GM12878 (cell line): ENCODE data around the gene PCDHGA1. TPM values are rescaled to one million over a fixed set of nuclear protein-coding genes. Genes with fewer than 3 reads are reported as not detected.

Experiments
- BCLAF1 ChIP-seq: fragments of 450-650 bp; IDR thresholded peaks from 2 replicates; pipeline ENCODE4 v1.6.1; 2017; ENCODE audit warnings: antibody characterized with exemption, mild to moderate bottlenecking, moderate library complexity
- CEBPB ChIP-seq, 2 experiments: fragments of 150-350 bp in 1 of 2; IDR thresholded peaks; 2 replicates each; pipeline ENCODE4 v1.6.1; 2012 to 2014; ENCODE audit warnings: low read depth in 2 of 2, low read length in 2 of 2, borderline replicate concordance in 1 of 2, inconsistent platforms in 1 of 2
- HDAC2 ChIP-seq: fragments of 200-600 bp; sonication (generic); IDR thresholded peaks from 2 replicates; pipeline ENCODE4 v1.6.1; 2017
- HDGF ChIP-seq: fragments of 450-650 bp; IDR thresholded peaks from 2 replicates; pipeline ENCODE4 v1.6.1; 2016; ENCODE audit warnings: antibody characterized with exemption
- IKZF2 ChIP-seq, 2 experiments: fragments of 450-650 bp; IDR thresholded peaks; 2 replicates each; pipeline ENCODE4 v1.6.1; 2017; ENCODE audit warnings: mild to moderate bottlenecking in 2 of 2, moderate library complexity in 2 of 2
- LARP7 ChIP-seq: fragments of 450-650 bp; IDR thresholded peaks from 2 replicates; pipeline ENCODE4 v1.6.1; 2017; ENCODE audit warnings: mild to moderate bottlenecking
- NR2F1 ChIP-seq: fragments of 450-650 bp; conservative IDR thresholded peaks from 2 replicates; pipeline ENCODE4 v1.6.1; 2017; ENCODE audit warnings: mild to moderate bottlenecking
- PAX8 ChIP-seq: fragments of 450-650 bp; IDR thresholded peaks from 2 replicates; pipeline ENCODE4 v1.6.1; 2017; ENCODE audit warnings: mild to moderate bottlenecking, moderate library complexity
- PML ChIP-seq: IDR thresholded peaks from 2 replicates; pipeline ENCODE4 v1.6.1; 2012; ENCODE audit warnings: low read length, inconsistent platforms
- POU2F2 ChIP-seq: IDR thresholded peaks from 3 replicates; pipeline ENCODE4 v1.6.1; 2011; ENCODE audit warnings: low read depth, mild to moderate bottlenecking, low read length, borderline replicate concordance
- SKIL ChIP-seq: fragments of 450-650 bp; IDR thresholded peaks from 2 replicates; pipeline ENCODE4 v1.6.1; 2017; ENCODE audit warnings: mild to moderate bottlenecking, low read depth, inconsistent platforms; ENCODE audit not compliant: poor library complexity, severe bottlenecking
- SMC3 ChIP-seq: IDR thresholded peaks from 2 replicates; pipeline ENCODE4 v1.6.1; 2011; ENCODE audit warnings: low read length, improper control_type of control experiment, borderline replicate concordance
- STAT1 ChIP-seq: fragments of 450-650 bp; conservative IDR thresholded peaks from 2 replicates; pipeline ENCODE4 v1.6.1; 2014; ENCODE audit warnings: antibody characterized with exemption, mild to moderate bottlenecking
- ZBTB40 ChIP-seq: fragments of 450-650 bp; IDR thresholded peaks from 2 replicates; pipeline ENCODE4 v1.6.1; 2016; ENCODE audit warnings: mild to moderate bottlenecking, moderate library complexity, borderline replicate concordance
- ZNF207 ChIP-seq: fragments of 450-650 bp; IDR thresholded peaks from 2 replicates; pipeline ENCODE4 v1.6.1; 2014; ENCODE audit warnings: antibody characterized with exemption, mild to moderate bottlenecking, borderline replicate concordance
- ZNF592 ChIP-seq: fragments of 450-650 bp; IDR thresholded peaks from 2 replicates; pipeline ENCODE4 v1.6.1; 2017; ENCODE audit warnings: mild to moderate bottlenecking, moderate library complexity
- polyA plus RNA-seq, 11 experiments: library from polyadenylated mRNA; depleted of rRNA in 4 of 11; unstranded in 6 of 11; stranded (reverse) in 5 of 11; fragments of >200 nt; fragmentation: Nextera tagmentation in 4 of 11; fragmentation: Illumina TruSeq in 1 of 11; extraction: Ambion mirVana in 4 of 11; extraction: Trizol in 1 of 11; gene quantifications; 1 replicate in 1 of 11; 2 replicates in 10 of 11; pipeline versions ENCODE4 v1.2.1 to v1.2.3, GENCODE V29; 2011 to 2016; ENCODE audit warnings: inconsistent platforms in 2 of 11, missing spikeins in 2 of 11, low read depth in 1 of 11
- total RNA-seq, 4 experiments: library from RNA; depleted of rRNA in 3 of 4; stranded (reverse); fragments of >200 nt in 3 of 4; fragmentation: Illumina TruSeq in 1 of 4; extraction: Trizol in 1 of 4; gene quantifications; 2 replicates each; pipeline versions ENCODE4 v1.2.1 to v1.2.3, GENCODE V29; 2013 to 2021

The PCDHGA1 gene
- total and polyA plus RNA-seq, 10 of the 15 experiments (the other 5 are each of a cell fraction or from before 2014, with no cell fraction given), result 0.02 to 0.51 (median 0.19) TPM; not detected in 3

- no peak for TF ChIP-seq ZBTB40
- no peak for TF ChIP-seq PAX8
- TF ChIP-seq PML, result no peak
- no peak for TF ChIP-seq BCLAF1
- peak; percentile 54 for TF ChIP-seq SKIL
- TF ChIP-seq HDAC2, result no peak
- TF ChIP-seq SMC3, result peak; percentile 99
- no peak for TF ChIP-seq HDGF
- no peak for TF ChIP-seq LARP7
- no peak for TF ChIP-seq CEBPB (IDR thresholded peaks at IDR 0.05; ENCODE audit: borderline replicate concordance in 1 of 2, low read depth in 2 of 2, low read length in 2 of 2)
- TF ChIP-seq POU2F2, result peak; percentile 23; the same call in 1 of the 3 replicates
- peak in 1 of 2 experiments; percentile 22; a peak in 1 of 4 replicates for TF ChIP-seq IKZF2 (IDR thresholded peaks at IDR 0.05)
- no peak for TF ChIP-seq NR2F1
- TF ChIP-seq STAT1, result no peak
- peak; percentile 95 for TF ChIP-seq ZNF592
- peak; percentile 58; the same call in 1 of the 2 replicates for TF ChIP-seq ZNF207
Measured at GRCh38 chr5:141557681-141558136, 227.4 kb downstream of the PCDHGA1 start (continued).
